T-helper 2 cell treated with Interferon-gamma antibody and Interleukin-4, amounts not matched to agents 5 μg/mL and 100 μg/mL, for 36 hours (primary cell): ENCODE measurements around the gene ZNF154.
A peak's percentile ranks its signal among the peaks of the same experiment; 100 is the strongest.

ENCODE experiments used
- DNase-seq: peaks from one replicate; pipeline ENCODE4 v3.0.0; 2021; ENCODE audit warnings: low spot score
- H3K27ac Mint-ChIP-seq: one replicate; pipeline ENCODE4 v1.8.0; 2021; ENCODE audit warnings: mild to moderate bottlenecking, mixed read lengths
- H3K27me3 Mint-ChIP-seq: one replicate; pipeline ENCODE4 v1.8.0; 2021; ENCODE audit warnings: low read depth, mixed read lengths
- H3K36me3 Mint-ChIP-seq: one replicate; pipeline ENCODE4 v1.8.0; 2021; ENCODE audit warnings: low read depth, mixed read lengths
- H3K4me1 Mint-ChIP-seq: one replicate; pipeline ENCODE4 v1.8.0; 2021; ENCODE audit warnings: low read depth, mixed read lengths
- H3K4me3 Mint-ChIP-seq: one replicate; pipeline ENCODE4 v1.8.0; 2022; ENCODE audit warnings: mild to moderate bottlenecking, moderate library complexity, mixed read lengths
- H3K9me3 Mint-ChIP-seq: one replicate; pipeline ENCODE4 v1.8.0; 2021; ENCODE audit warnings: mixed read lengths

The ZNF154 gene

DNA sequence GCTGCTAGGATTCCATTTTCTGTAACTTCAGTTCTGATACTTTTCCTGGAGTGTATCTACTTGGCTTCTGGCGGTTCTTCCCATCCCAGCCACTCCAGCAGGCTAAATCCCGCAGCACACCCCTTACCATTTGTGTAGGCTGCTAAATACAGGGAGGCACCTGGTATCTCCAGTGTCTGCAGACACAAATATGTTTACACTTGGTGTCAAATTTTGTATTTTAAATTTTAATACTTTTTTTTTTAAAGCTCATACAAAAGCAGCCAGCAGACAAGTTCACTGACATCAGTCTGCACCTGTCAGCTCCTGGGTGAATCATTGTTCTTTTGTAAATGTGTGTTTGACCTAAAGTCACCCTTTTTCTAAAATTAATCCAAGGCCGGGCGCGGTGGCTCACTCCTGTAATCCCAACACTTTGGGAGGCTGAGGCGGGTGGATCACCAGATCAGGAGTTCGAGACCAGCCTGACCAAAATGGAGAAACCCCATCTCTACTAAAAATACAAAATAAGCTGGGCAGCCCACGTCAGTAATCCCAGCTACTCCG is 43.7 kb downstream of the ZNF154 start:
- H3K4me1 Mint-ChIP-seq = peaks cover 3% of the 10 kb centered on the region
- H3K27ac Mint-ChIP-seq = no peak overlapping the region
- H3K4me3 Mint-ChIP-seq = no peak overlapping the region
- DNase-seq = no peak
- H3K9me3 Mint-ChIP-seq = peaks cover 11% of the 10 kb centered on the region
- no peaks in the 10 kb centered on the region for H3K36me3 Mint-ChIP-seq
- peaks cover 9% of the 10 kb centered on the region for H3K27me3 Mint-ChIP-seq

DNA sequence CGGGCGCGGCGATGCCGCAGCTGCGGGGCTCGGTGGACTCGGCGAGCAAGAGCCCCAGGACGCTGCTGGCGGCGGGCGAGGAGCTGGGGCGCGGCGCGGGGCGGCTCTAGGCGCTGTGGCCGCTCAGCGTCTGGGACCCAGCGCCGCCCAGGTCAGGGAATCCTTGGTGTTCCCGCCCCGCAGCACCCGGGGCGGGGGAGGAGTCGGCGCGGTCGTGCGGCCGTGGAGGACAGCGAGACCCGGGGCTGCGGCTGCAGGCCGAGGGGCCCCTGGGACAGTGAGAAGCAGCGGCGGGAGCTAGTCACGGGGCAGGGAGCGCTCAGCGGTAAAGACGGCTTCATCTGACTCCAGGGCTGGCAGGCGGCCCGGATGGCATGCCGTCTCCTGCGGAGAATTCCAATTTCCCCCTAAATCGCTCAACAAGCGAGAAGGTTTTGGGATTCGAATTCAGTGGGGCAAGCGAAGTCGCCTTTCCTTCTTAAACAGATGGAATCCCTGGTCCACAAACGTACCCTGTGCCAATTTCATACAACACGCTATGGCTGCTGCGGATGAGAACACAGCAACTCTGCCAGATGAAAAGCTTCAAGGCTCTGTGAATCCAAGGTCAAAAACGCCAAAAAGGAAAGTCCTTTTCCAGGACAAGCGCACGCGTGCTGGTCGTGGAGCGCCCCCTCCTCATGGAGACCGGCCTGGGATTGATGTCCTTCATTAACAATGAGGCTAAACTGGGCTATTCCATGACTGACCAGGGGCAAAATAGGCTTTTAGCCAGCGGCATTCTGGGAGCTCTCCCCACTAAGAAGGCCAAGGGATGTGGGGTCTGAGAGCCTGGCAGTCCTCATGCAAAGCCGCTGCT is 44.5 kb downstream of the ZNF154 start:
- Mint-ChIP-seq H3K27ac (no peak overlapping the region), H3K4me3 (peak overlapping the region; percentile 80), H3K9me3 (peaks cover 16% of the 10 kb centered on the region), H3K4me1 (peaks cover 3% of the 10 kb centered on the region), H3K36me3 (no peaks in the 10 kb centered on the region), H3K27me3 (peaks cover 9% of the 10 kb centered on the region)
- no peak for DNase-seq

GRCh38 chr19:57656346-57656745 is 52.7 kb downstream of the ZNF154 start:
- Mint-ChIP-seq H3K9me3 (peaks cover 73% of the 10 kb centered on the region), H3K27me3 (no peaks in the 10 kb centered on the region), H3K4me1 (no peaks in the 10 kb centered on the region), H3K27ac (no peak overlapping the region), H3K36me3 (no peaks in the 10 kb centered on the region), H3K4me3 (no peak overlapping the region)
- DNase-seq = no peak

GRCh38 chr19:57655443-57655842 is 53.6 kb downstream of the ZNF154 start:
- no peaks in the 10 kb centered on the region for H3K36me3 Mint-ChIP-seq
- no peak overlapping the region for H3K4me3 Mint-ChIP-seq
- no peaks in the 10 kb centered on the region for H3K4me1 Mint-ChIP-seq
- H3K9me3 Mint-ChIP-seq = peaks cover 71% of the 10 kb centered on the region
- no peaks in the 10 kb centered on the region for H3K27me3 Mint-ChIP-seq
- no peak for DNase-seq
- H3K27ac Mint-ChIP-seq = no peak overlapping the region

DNA sequence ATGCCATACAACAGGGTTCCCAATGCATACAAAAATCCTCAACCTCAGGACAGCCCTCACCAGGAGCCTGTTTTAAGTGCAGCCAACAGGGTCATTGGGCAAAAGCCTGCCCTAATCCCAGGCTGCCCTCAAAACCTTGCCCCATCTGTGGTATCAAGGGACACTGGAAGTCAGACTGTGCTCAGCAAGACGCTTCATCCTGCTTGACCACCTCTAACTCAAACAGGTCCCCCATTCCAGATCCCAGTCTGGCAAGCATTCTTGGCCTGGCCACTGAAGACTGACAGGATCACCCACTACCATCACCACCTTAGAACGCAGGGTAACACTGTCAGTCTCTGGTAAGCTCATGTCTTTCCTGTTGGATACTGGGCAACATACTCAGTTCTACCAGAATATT is 55.3 kb downstream of the ZNF154 start:
- Mint-ChIP-seq H3K4me1 (no peaks in the 10 kb centered on the region), H3K27ac (no peak overlapping the region), H3K36me3 (no peaks in the 10 kb centered on the region), H3K27me3 (no peaks in the 10 kb centered on the region), H3K9me3 (peaks cover 72% of the 10 kb centered on the region), H3K4me3 (no peak overlapping the region)
- no peak for DNase-seq

DNA sequence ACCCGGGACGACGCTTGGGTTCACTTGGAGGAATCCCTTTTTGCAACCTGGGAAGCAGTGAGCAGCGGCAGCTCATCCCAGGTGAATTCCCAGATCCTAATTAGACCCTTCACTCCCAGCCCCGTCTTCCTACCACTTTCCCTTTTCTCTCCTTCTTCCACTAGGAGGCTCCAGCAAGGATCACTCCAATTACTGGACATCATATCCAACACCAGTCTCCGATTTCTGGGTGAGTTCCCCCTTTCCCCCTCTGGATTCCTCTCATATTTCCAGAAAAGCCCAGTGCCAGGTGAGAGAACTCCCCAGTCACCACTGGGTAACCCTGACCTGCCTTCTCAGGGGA is 57.4 kb downstream of the ZNF154 start:
- no peaks in the 10 kb centered on the region for H3K36me3 Mint-ChIP-seq
- H3K27ac Mint-ChIP-seq = no peak overlapping the region
- H3K4me3 Mint-ChIP-seq = no peak overlapping the region
- no peak for DNase-seq
- H3K4me1 Mint-ChIP-seq = no peaks in the 10 kb centered on the region
- no peaks in the 10 kb centered on the region for H3K27me3 Mint-ChIP-seq
- peaks cover 81% of the 10 kb centered on the region for H3K9me3 Mint-ChIP-seq

GRCh38 chr19:57648331-57649003 is 60.5 kb downstream of the ZNF154 start:
- H3K27me3 Mint-ChIP-seq = no peaks in the 10 kb centered on the region
- DNase-seq = no peak
- no peaks in the 10 kb centered on the region for H3K4me1 Mint-ChIP-seq
- H3K36me3 Mint-ChIP-seq = peaks cover 6% of the 10 kb centered on the region
- no peak overlapping the region for H3K27ac Mint-ChIP-seq
- peaks cover 74% of the 10 kb centered on the region for H3K9me3 Mint-ChIP-seq
- no peak overlapping the region for H3K4me3 Mint-ChIP-seq
